Measurements from ENCODE around the gene AKR7A3. TPM values are rescaled to one million over a fixed set of nuclear protein-coding genes. Genes with fewer than 3 reads are reported as not detected.

Gene AKR7A3
- total and polyA plus RNA-seq, 3 donors from 2014 or later = 2.3 to 6.5 (median 6.2) TPM

- 92 to 93% methylated on average over 10 to 12 of the region's 12 CpGs for WGBS, 2 donors
- no peak overlapping the region for H3K4me3 ChIP-seq
- no peaks in the 10 kb centered on the region for H3K36me3 ChIP-seq (ENCODE audit: low read depth, missing control alignments)
- no peak for DNase-seq
- no peaks in the 10 kb centered on the region for H3K27me3 ChIP-seq
- TF ChIP-seq POLR2A (IDR thresholded peaks at IDR 0.05) = no peak
- no peak for TF ChIP-seq CTCF (IDR thresholded peaks at IDR 0.05)
- H3K9me3 ChIP-seq = no peaks in the 10 kb centered on the region
- intact Hi-C loops (cut with DNase I; ENCODE audit: low total_unique reads) = no loop called here
- H3K27ac ChIP-seq = no peak overlapping the region
- H3K4me1 ChIP-seq = no peaks in the 10 kb centered on the region
Measured at GRCh38 chr1:19332832-19333231, 44.3 kb upstream of the AKR7A3 start.

- intact Hi-C loops (cut with DNase I; ENCODE audit: low total_unique reads) = no loop called here
- Histone ChIP-seq H3K4me1 (no peaks in the 10 kb centered on the region), H3K27ac (no peak overlapping the region), H3K27me3 (no peaks in the 10 kb centered on the region), H3K4me3 (no peak overlapping the region), H3K36me3 (ENCODE audit: low read depth, missing control alignments) (no peaks in the 10 kb centered on the region), H3K9me3 (no peaks in the 10 kb centered on the region)
- TF ChIP-seq CTCF (IDR thresholded peaks at IDR 0.05) = no peak
- TF ChIP-seq POLR2A (IDR thresholded peaks at IDR 0.05) = no peak
- WGBS, 2 donors = 85 to 93% methylated on average over 5 to 13 of the region's 13 CpGs
- DNase-seq = no peak
Measured at GRCh38 chr1:19331262-19331878, 42.8 kb upstream of the AKR7A3 start.

GRCh38 chr1:19330449-19331135 lies 42.0 kb upstream of the AKR7A3 start:
- WGBS, 2 donors = 93 to 94% methylated on average over 12 to 14 of the region's 14 CpGs
- no peak overlapping the region for H3K27ac ChIP-seq
- no peaks in the 10 kb centered on the region for H3K4me1 ChIP-seq
- H3K4me3 ChIP-seq = no peak overlapping the region
- no peak for TF ChIP-seq POLR2A (IDR thresholded peaks at IDR 0.05)
- TF ChIP-seq CTCF (IDR thresholded peaks at IDR 0.05) = no peak
- intact Hi-C loops (cut with DNase I; ENCODE audit: low total_unique reads) = no loop called here
- DNase-seq = no peak
- H3K27me3 ChIP-seq = no peaks in the 10 kb centered on the region
- no peaks in the 10 kb centered on the region for H3K36me3 ChIP-seq (ENCODE audit: low read depth, missing control alignments)
- no peaks in the 10 kb centered on the region for H3K9me3 ChIP-seq

- no peak for DNase-seq
- no peaks in the 10 kb centered on the region for H3K4me1 ChIP-seq
- WGBS, 2 donors = 92 to 93% methylated on average over 5 of the region's 5 CpGs
- no peaks in the 10 kb centered on the region for H3K9me3 ChIP-seq
- H3K36me3 ChIP-seq (ENCODE audit: low read depth, missing control alignments) = no peaks in the 10 kb centered on the region
- intact Hi-C loops (cut with DNase I; ENCODE audit: low total_unique reads) = no loop called here
- TF ChIP-seq CTCF (IDR thresholded peaks at IDR 0.05) = no peak
- no peak for TF ChIP-seq POLR2A (IDR thresholded peaks at IDR 0.05)
- H3K27ac ChIP-seq = no peak overlapping the region
- H3K4me3 ChIP-seq = no peak overlapping the region
- no peaks in the 10 kb centered on the region for H3K27me3 ChIP-seq
Measured at GRCh38 chr1:19329611-19330010, 41.0 kb upstream of the AKR7A3 start.

- Histone ChIP-seq H3K36me3 (ENCODE audit: low read depth, missing control alignments) (no peaks in the 10 kb centered on the region), H3K4me1 (no peaks in the 10 kb centered on the region), H3K27me3 (no peaks in the 10 kb centered on the region), H3K9me3 (no peaks in the 10 kb centered on the region), H3K27ac (no peak overlapping the region), H3K4me3 (no peak overlapping the region)
- DNase-seq = no peak
- TF ChIP-seq CTCF (IDR thresholded peaks at IDR 0.05) = no peak
- no peak for TF ChIP-seq POLR2A (IDR thresholded peaks at IDR 0.05)
- 88 to 93% methylated on average over 13 of the region's 13 CpGs for WGBS, 2 donors
- intact Hi-C loops (cut with DNase I; ENCODE audit: low total_unique reads) = no loop called here
Measured at GRCh38 chr1:19329188-19329587, 40.6 kb upstream of the AKR7A3 start.
